Measurements from ENCODE around the gene FAM241A. TPM values are rescaled to one million over a fixed set of nuclear protein-coding genes. Genes with fewer than 3 reads are reported as not detected.

FAM241A gene
- total RNA-seq, 1 donor from 2014 or later = 1.4 TPM

- DNase-seq (ENCODE audit: low read depth) = no peak
- TF ChIP-seq CTCF (conservative IDR thresholded peaks at IDR 0.05; ENCODE audit: low read depth, low read length) = no peak
- no peak overlapping the region for H3K4me3 ChIP-seq (ENCODE audit: low read depth, low read length)
Observed at GRCh38 chr4:112213856-112214255, 68.6 kb downstream of the FAM241A start.

- H3K4me3 ChIP-seq (ENCODE audit: low read depth, low read length) = no peak overlapping the region
- TF ChIP-seq CTCF (conservative IDR thresholded peaks at IDR 0.05; ENCODE audit: low read depth, low read length) = peak; percentile 51
- DNase-seq (ENCODE audit: low read depth) = no peak
Observed at GRCh38 chr4:112214390-112215264, 69.4 kb downstream of the FAM241A start.

- H3K4me3 ChIP-seq (ENCODE audit: low read depth, low read length) = no peak overlapping the region
- DNase-seq (ENCODE audit: low read depth) = no peak
- no peak for TF ChIP-seq CTCF (conservative IDR thresholded peaks at IDR 0.05; ENCODE audit: low read depth, low read length)
Observed at GRCh38 chr4:112219826-112220366, 74.6 kb downstream of the FAM241A start.

GRCh38 chr4:112222219-112222955 is 77.1 kb downstream of the FAM241A start:
- DNase-seq (ENCODE audit: low read depth) = no peak

GRCh38 chr4:112225157-112225556 is 79.9 kb downstream of the FAM241A start:
- TF ChIP-seq CTCF (conservative IDR thresholded peaks at IDR 0.05; ENCODE audit: low read depth, low read length) = no peak
- DNase-seq (ENCODE audit: low read depth) = no peak
- no peak overlapping the region for H3K4me3 ChIP-seq (ENCODE audit: low read depth, low read length)

More at GRCh38 chr4:112222219-112222955, 77.1 kb downstream of the FAM241A start:
- no peak for TF ChIP-seq CTCF (conservative IDR thresholded peaks at IDR 0.05; ENCODE audit: low read depth, low read length)
- H3K4me3 ChIP-seq (ENCODE audit: low read depth, low read length) = no peak overlapping the region

GRCh38 chr4:112230879-112231778 is 85.9 kb downstream of the FAM241A start:
- DNase-seq (ENCODE audit: low read depth) = peak; percentile 87
- peak overlapping the region; percentile 96 for H3K4me3 ChIP-seq (ENCODE audit: low read depth, low read length)
- TF ChIP-seq CTCF (conservative IDR thresholded peaks at IDR 0.05; ENCODE audit: low read depth, low read length) = no peak
